GM21825 (cell line): ENCODE data around the gene CDK17.
"Not testable (repeated sequence)": the region's sequence is repeated elsewhere in the genome, so short reads cannot be mapped to it uniquely, and the experiment has no call there.

Experiments
- ATAC-seq: cut with Tn5 transposase; IDR thresholded peaks from one replicate; pipeline ENCODE4 v1.9.1; 2021; ENCODE audit warnings: mild to moderate bottlenecking, moderate library complexity; ENCODE audit not compliant: unreplicated experiment

The CDK17 gene

GRCh38 chr12:96399919-96400630 lies at the start of gene CDK17:
TSS of gene CDK17 (minus strand) at chr12:96400439. CDS start at chr12:96334836, 65,603 bp downstream.
- peak; percentile 42 for ATAC-seq

GRCh38 chr12:96448300-96448699 lies 48.1 kb upstream of the CDK17 start:
- no peak for ATAC-seq

GRCh38 chr12:96447256-96447655 lies 47.0 kb upstream of the CDK17 start:
- ATAC-seq: no peak

- ATAC-seq: peak; percentile 98
Measured at GRCh38 chr12:96445691-96446583, 45.7 kb upstream of the CDK17 start.

- ATAC-seq: no peak
Measured at GRCh38 chr12:96444399-96444798, 44.2 kb upstream of the CDK17 start.

- no peak for ATAC-seq
Measured at GRCh38 chr12:96442906-96443305, 42.7 kb upstream of the CDK17 start.

- no peak for ATAC-seq
Measured at GRCh38 chr12:96441816-96442215, 41.6 kb upstream of the CDK17 start.

- no peak for ATAC-seq
Measured at GRCh38 chr12:96438330-96438729, 38.1 kb upstream of the CDK17 start.

- no peak for ATAC-seq
Measured at GRCh38 chr12:96437171-96437445, 36.9 kb upstream of the CDK17 start.

- ATAC-seq: no peak
Measured at GRCh38 chr12:96436366-96437170, 36.3 kb upstream of the CDK17 start.

GRCh38 chr12:96434107-96434506 lies 33.9 kb upstream of the CDK17 start:
- peak; percentile 83 for ATAC-seq

GRCh38 chr12:96432496-96433321 lies 32.5 kb upstream of the CDK17 start:
- not testable (repeated sequence) for ATAC-seq

- ATAC-seq: no peak
Measured at GRCh38 chr12:96431067-96431466, 30.8 kb upstream of the CDK17 start.

GRCh38 chr12:96427269-96427729 lies 27.1 kb upstream of the CDK17 start:
- no peak for ATAC-seq

- no peak for ATAC-seq
Measured at GRCh38 chr12:96425951-96426350, 25.7 kb upstream of the CDK17 start.

GRCh38 chr12:96425321-96425720 lies 25.1 kb upstream of the CDK17 start:
- no peak for ATAC-seq

GRCh38 chr12:96424601-96425000 lies 24.4 kb upstream of the CDK17 start:
- ATAC-seq: no peak

- ATAC-seq: no peak
Measured at GRCh38 chr12:96422192-96422591, 22.0 kb upstream of the CDK17 start.

GRCh38 chr12:96421014-96421413 lies 20.8 kb upstream of the CDK17 start:
- ATAC-seq: no peak

- ATAC-seq: no peak
Measured at GRCh38 chr12:96420277-96420835, 20.1 kb upstream of the CDK17 start.
